ENCODE results near the gene FXYD7. TPM values are rescaled to one million over a fixed set of nuclear protein-coding genes. Genes with fewer than 3 reads are reported as not detected.

FXYD7 gene
- total and polyA plus RNA-seq, 2 of the 13 experiments (the other 11 are each of a cell fraction or from before 2014, with no cell fraction given) = 0.55 TPM; not detected in 1

DNA sequence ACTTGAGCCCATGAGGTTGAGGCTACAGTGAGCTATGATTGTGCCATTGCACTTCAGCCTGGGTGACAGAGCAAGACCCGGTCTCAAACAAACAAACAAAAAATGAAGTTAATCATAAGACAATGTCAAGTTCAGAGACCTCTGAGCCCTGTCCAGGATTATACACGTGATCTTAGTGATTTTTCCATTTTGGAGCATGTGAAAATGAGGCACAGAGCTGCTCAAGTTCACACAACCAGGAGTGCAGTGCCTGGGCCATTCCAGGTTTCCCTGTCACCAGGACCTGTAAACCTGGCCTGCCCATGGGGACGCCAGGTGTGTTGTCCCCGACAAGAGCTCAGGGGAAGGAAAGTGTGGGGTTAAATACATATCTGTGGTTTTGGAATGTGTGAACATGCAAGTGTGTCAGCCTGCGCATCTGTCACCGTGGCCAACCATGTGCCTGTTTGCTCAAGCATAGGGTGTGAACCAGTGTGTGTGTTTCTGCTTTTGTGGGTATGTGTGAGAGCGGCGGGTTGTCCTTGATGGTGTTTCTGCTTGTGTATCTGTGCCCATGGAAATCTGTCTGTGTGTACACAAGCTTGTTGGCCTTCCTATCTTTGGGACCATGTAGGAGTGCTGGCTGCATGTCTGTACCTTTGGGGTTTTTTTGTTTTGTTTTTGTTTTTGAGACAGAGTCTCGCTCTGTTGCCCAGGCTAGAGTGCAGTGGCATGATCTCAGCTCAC is 5.9 kb upstream of the FXYD7 start (continued):
- TF ChIP-seq, protein P1, sequence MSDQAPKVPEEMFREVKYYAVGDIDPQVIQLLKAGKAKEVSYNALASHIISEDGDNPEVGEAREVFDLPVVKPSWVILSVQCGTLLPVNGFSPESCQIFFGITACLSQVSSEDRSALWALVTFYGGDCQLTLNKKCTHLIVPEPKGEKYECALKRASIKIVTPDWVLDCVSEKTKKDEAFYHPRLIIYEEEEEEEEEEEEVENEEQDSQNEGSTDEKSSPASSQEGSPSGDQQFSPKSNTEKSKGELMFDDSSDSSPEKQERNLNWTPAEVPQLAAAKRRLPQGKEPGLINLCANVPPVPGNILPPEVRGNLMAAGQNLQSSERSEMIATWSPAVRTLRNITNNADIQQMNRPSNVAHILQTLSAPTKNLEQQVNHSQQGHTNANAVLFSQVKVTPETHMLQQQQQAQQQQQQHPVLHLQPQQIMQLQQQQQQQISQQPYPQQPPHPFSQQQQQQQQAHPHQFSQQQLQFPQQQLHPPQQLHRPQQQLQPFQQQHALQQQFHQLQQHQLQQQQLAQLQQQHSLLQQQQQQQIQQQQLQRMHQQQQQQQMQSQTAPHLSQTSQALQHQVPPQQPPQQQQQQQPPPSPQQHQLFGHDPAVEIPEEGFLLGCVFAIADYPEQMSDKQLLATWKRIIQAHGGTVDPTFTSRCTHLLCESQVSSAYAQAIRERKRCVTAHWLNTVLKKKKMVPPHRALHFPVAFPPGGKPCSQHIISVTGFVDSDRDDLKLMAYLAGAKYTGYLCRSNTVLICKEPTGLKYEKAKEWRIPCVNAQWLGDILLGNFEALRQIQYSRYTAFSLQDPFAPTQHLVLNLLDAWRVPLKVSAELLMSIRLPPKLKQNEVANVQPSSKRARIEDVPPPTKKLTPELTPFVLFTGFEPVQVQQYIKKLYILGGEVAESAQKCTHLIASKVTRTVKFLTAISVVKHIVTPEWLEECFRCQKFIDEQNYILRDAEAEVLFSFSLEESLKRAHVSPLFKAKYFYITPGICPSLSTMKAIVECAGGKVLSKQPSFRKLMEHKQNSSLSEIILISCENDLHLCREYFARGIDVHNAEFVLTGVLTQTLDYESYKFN (CRISPR knock-in tag; conservative IDR thresholded peaks at IDR 0.05) = peak; percentile 83
- TF ChIP-seq PHF21A (CRISPR knock-in tag; IDR thresholded peaks at IDR 0.05) = peak; percentile 70
- TF ChIP-seq, protein P2, sequence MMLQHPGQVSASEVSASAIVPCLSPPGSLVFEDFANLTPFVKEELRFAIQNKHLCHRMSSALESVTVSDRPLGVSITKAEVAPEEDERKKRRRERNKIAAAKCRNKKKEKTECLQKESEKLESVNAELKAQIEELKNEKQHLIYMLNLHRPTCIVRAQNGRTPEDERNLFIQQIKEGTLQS (CRISPR knock-in tag; IDR thresholded peaks at IDR 0.05) = no peak
- TF ChIP-seq PHF8 (CRISPR knock-in tag; IDR thresholded peaks at IDR 0.05) = no peak
- no peak; the same call in 1 of the 2 replicates for TF ChIP-seq KDM5B (CRISPR knock-in tag; IDR thresholded peaks at IDR 0.05; ENCODE audit: borderline replicate concordance)
- TF ChIP-seq SMAD9 (CRISPR knock-in tag; IDR thresholded peaks at IDR 0.05) = no peak
- peak in 1 of 2 experiments; percentile 29; a peak in 1 of 4 replicates for TF ChIP-seq EP300 (IDR thresholded peaks at IDR 0.05; ENCODE audit: low read depth in 2 of 2, low read length in 2 of 2)
- TF ChIP-seq EP300 (CRISPR knock-in tag; IDR thresholded peaks at IDR 0.05; ENCODE audit: borderline replicate concordance) = no peak
- no peak for TF ChIP-seq ZNF792 (CRISPR knock-in tag; IDR thresholded peaks at IDR 0.05)
- no peak for TF ChIP-seq ZKSCAN1 (IDR thresholded peaks at IDR 0.05; ENCODE audit: low read length)
- TF ChIP-seq, protein P3, sequence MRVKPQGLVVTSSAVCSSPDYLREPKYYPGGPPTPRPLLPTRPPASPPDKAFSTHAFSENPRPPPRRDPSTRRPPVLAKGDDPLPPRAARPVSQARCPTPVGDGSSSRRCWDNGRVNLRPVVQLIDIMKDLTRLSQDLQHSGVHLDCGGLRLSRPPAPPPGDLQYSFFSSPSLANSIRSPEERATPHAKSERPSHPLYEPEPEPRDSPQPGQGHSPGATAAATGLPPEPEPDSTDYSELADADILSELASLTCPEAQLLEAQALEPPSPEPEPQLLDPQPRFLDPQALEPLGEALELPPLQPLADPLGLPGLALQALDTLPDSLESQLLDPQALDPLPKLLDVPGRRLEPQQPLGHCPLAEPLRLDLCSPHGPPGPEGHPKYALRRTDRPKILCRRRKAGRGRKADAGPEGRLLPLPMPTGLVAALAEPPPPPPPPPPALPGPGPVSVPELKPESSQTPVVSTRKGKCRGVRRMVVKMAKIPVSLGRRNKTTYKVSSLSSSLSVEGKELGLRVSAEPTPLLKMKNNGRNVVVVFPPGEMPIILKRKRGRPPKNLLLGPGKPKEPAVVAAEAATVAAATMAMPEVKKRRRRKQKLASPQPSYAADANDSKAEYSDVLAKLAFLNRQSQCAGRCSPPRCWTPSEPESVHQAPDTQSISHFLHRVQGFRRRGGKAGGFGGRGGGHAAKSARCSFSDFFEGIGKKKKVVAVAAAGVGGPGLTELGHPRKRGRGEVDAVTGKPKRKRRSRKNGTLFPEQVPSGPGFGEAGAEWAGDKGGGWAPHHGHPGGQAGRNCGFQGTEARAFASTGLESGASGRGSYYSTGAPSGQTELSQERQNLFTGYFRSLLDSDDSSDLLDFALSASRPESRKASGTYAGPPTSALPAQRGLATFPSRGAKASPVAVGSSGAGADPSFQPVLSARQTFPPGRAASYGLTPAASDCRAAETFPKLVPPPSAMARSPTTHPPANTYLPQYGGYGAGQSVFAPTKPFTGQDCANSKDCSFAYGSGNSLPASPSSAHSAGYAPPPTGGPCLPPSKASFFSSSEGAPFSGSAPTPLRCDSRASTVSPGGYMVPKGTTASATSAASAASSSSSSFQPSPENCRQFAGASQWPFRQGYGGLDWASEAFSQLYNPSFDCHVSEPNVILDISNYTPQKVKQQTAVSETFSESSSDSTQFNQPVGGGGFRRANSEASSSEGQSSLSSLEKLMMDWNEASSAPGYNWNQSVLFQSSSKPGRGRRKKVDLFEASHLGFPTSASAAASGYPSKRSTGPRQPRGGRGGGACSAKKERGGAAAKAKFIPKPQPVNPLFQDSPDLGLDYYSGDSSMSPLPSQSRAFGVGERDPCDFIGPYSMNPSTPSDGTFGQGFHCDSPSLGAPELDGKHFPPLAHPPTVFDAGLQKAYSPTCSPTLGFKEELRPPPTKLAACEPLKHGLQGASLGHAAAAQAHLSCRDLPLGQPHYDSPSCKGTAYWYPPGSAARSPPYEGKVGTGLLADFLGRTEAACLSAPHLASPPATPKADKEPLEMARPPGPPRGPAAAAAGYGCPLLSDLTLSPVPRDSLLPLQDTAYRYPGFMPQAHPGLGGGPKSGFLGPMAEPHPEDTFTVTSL (CRISPR knock-in tag; IDR thresholded peaks at IDR 0.05; ENCODE audit: borderline replicate concordance) = 0 out of 2 replicates have a peak, but pooled peaks have one; percentile 27
- no peak for TF ChIP-seq MBNL3 (CRISPR knock-in tag; conservative IDR thresholded peaks at IDR 0.05)
- TF ChIP-seq, protein P4, sequence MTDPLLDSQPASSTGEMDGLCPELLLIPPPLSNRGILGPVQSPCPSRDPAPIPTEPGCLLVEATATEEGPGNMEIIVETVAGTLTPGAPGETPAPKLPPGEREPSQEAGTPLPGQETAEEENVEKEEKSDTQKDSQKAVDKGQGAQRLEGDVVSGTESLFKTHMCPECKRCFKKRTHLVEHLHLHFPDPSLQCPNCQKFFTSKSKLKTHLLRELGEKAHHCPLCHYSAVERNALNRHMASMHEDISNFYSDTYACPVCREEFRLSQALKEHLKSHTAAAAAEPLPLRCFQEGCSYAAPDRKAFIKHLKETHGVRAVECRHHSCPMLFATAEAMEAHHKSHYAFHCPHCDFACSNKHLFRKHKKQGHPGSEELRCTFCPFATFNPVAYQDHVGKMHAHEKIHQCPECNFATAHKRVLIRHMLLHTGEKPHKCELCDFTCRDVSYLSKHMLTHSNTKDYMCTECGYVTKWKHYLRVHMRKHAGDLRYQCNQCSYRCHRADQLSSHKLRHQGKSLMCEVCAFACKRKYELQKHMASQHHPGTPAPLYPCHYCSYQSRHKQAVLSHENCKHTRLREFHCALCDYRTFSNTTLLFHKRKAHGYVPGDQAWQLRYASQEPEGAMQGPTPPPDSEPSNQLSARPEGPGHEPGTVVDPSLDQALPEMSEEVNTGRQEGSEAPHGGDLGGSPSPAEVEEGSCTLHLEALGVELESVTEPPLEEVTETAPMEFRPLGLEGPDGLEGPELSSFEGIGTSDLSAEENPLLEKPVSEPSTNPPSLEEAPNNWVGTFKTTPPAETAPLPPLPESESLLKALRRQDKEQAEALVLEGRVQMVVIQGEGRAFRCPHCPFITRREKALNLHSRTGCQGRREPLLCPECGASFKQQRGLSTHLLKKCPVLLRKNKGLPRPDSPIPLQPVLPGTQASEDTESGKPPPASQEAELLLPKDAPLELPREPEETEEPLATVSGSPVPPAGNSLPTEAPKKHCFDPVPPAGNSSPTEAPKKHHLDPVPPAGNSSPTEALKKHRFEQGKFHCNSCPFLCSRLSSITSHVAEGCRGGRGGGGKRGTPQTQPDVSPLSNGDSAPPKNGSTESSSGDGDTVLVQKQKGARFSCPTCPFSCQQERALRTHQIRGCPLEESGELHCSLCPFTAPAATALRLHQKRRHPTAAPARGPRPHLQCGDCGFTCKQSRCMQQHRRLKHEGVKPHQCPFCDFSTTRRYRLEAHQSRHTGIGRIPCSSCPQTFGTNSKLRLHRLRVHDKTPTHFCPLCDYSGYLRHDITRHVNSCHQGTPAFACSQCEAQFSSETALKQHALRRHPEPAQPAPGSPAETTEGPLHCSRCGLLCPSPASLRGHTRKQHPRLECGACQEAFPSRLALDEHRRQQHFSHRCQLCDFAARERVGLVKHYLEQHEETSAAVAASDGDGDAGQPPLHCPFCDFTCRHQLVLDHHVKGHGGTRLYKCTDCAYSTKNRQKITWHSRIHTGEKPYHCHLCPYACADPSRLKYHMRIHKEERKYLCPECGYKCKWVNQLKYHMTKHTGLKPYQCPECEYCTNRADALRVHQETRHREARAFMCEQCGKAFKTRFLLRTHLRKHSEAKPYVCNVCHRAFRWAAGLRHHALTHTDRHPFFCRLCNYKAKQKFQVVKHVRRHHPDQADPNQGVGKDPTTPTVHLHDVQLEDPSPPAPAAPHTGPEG (CRISPR knock-in tag; IDR thresholded peaks at IDR 0.05) = no peak

All from HepG2 (cell line).